ENCODE results near the gene PIK3C3.

DNA sequence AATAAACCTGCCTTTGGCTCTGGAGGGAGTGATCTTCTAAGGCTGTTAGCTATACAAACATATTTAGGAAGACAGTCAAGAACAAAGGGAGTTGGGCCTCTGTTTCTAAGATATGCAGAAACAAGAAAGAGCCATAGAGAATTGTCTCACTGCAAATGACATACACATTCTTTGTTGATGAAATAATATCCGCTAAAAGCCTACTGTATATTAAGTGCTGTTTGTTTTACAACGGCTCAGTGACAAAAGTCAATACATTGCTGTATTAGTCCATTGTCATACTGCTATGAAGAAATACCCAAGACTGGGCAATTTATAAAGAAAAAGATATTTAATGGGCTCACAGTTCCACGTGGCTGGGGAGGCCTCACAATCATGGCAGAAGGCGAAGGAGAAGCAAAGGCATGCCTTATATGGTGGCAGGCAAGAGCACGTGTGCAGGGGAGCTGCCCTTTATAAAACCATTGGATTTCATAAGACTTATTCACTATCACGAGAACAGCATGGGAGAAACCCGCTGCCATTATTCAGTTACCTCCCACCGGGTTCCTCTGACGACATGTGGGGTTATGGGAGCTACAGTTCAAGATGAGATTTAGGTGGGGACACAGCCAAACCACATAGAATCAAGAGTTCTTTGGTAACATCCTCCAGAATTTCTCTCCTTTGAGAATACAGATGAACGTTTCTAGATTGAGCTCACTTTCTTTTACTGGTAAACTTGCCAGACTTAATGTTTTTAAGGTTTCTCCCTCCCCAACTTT lies 157.8 kb downstream of the PIK3C3 start:
- TF ChIP-seq ASH2L (IDR thresholded peaks at IDR 0.05; ENCODE audit: low read length) (no peak), ZNF274 (IDR thresholded peaks at IDR 0.05; ENCODE audit: borderline replicate concordance, extremely low read depth, low read length) (no peak)
